HCT116 (cell line): Measurements from ENCODE around the gene SPOP. TPM values are rescaled to one million over a fixed set of nuclear protein-coding genes. Genes with fewer than 3 reads are reported as not detected.

ENCODE experiments used
- ATAC-seq: fragments of 200-7000 bp; cut with Tn5 transposase; 2 replicates; pipeline ENCODE4 v1.9.1; 2020; ENCODE audit warnings: mild to moderate bottlenecking, moderate library complexity
- BruUV-seq: library from RNA; stranded (reverse); fragments of 400-500 nt; replicated peaks from 2 replicates; lab custom pipeline; 2021; lab: Mats Ljungman, UMichigan
- CTCF ChIA-PET: fragments of 300-600 bp; sonication (Branson Sonifier 250); formaldehyde crosslinking; loops from one replicate; lab custom pipeline; 2021; ENCODE audit warnings: antibody characterized with exemption; lab: Charles Lee
- POLR2A ChIA-PET: fragments of 300-600, 350-600 bp; sonication (Branson Sonifier 250); formaldehyde crosslinking; loops from one replicate; lab custom pipeline; 2021; ENCODE audit warnings: antibody characterized with exemption; lab: Charles Lee
- RAD21 ChIA-PET, 2 experiments: fragments of 300-600 bp; sonication (Branson Sonifier 250); formaldehyde crosslinking; loops; one replicate each; lab custom pipeline; 2023; ENCODE audit warnings: low total read pairs in 2 of 2; ENCODE audit not compliant: uncharacterized antibody in 2 of 2, unreplicated experiment in 2 of 2, low non-redundant PET in 1 of 2; lab: Charles Lee
- DNase-seq: peaks from one replicate; pipeline ENCODE4 v3.0.0-alpha.2; 2010; ENCODE audit warnings: low read depth, low spot score
- H2AFZ ChIP-seq: fragments of 200-600 bp; shearing (Covaris generic), sonication (generic); 2 replicates; pipeline ENCODE4 v1.6.1; 2017; ENCODE audit warnings: low read depth, mixed run types, mixed read lengths, antibody characterized with exemption, low read length; ENCODE audit not compliant: poor library complexity, severe bottlenecking
- H3K27ac ChIP-seq: 2 replicates; pipeline ENCODE4 v1.5.1; 2012; ENCODE audit warnings: low read depth, low read length
- H3K27me3 ChIP-seq: fragments of 200-600 bp; sonication (generic); 2 replicates; pipeline ENCODE4 v1.6.1; 2016; ENCODE audit warnings: mixed run types, low read length, mixed read lengths; ENCODE audit not compliant: insufficient read depth
- H3K36me3 ChIP-seq, 2 experiments: fragments of 200-500 bp in 1 of 2; fragments of 200-600 bp in 1 of 2; sonication (Bioruptor generic) in 1 of 2; sonication (generic) in 1 of 2; 2 replicates each; pipeline versions ENCODE4 v1.5.1 to v1.6.1; 2014 to 2016; ENCODE audit warnings: low read length in 2 of 2, inconsistent platforms in 1 of 2, mixed read lengths in 1 of 2, mixed run types in 1 of 2; ENCODE audit not compliant: insufficient read depth in 2 of 2, control insufficient read depth in 1 of 2
- H3K4me1 ChIP-seq, 2 experiments: fragments of 200-600 bp in 1 of 2; sonication (generic) in 1 of 2; 2 replicates each; pipeline versions ENCODE4 v1.5.1 to v1.6.1; 2012 to 2017; ENCODE audit warnings: low read length in 2 of 2, inconsistent platforms in 1 of 2, mild to moderate bottlenecking in 1 of 2, mixed read lengths in 1 of 2, mixed run types in 1 of 2, moderate library complexity in 1 of 2; ENCODE audit not compliant: insufficient read depth in 2 of 2, control insufficient read depth in 1 of 2
- H3K4me2 ChIP-seq: fragments of 200-600 bp; sonication (generic); 2 replicates; pipeline ENCODE4 v1.6.1; 2017; ENCODE audit warnings: mixed run types, low read length, mixed read lengths
- H3K4me3 ChIP-seq, 2 experiments: fragments of 200-600 bp in 1 of 2; sonication (generic) in 1 of 2; replicated peaks in 1 of 2; 2 replicates each; pipeline ENCODE4 v1.5.1; 2011 to 2016; ENCODE audit warnings: low read length in 2 of 2, control low read depth in 1 of 2, low read depth in 1 of 2, mild to moderate bottlenecking in 1 of 2, mixed read lengths in 1 of 2, mixed run types in 1 of 2
- H3K79me2 ChIP-seq: fragments of 200-600 bp; sonication (generic); 2 replicates; pipeline ENCODE4 v1.6.1; 2017; ENCODE audit warnings: mild to moderate bottlenecking, mixed run types, low read length, moderate library complexity, mixed read lengths; ENCODE audit not compliant: insufficient read depth
- H3K9ac ChIP-seq: fragments of 200-600 bp; sonication (generic); 2 replicates; pipeline ENCODE4 v1.6.1; 2016; ENCODE audit warnings: low read length, mixed read lengths
- H3K9me2 ChIP-seq: fragments of 200-600 bp; sonication (generic), shearing (Covaris generic); 2 replicates; pipeline ENCODE4 v1.6.1; 2017; ENCODE audit warnings: mixed run types, mild to moderate bottlenecking, moderate library complexity; ENCODE audit not compliant: insufficient read depth
- H3K9me3 ChIP-seq, 2 experiments: fragments of 200-500 bp in 1 of 2; fragments of 200-600 bp in 1 of 2; sonication (Bioruptor generic) in 1 of 2; sonication (generic) in 1 of 2; 2 replicates each; pipeline ENCODE4 v1.6.1; 2014 to 2017; ENCODE audit warnings: low read length in 2 of 2, mixed read lengths in 2 of 2, inconsistent platforms in 1 of 2, low read depth in 1 of 2, mild to moderate bottlenecking in 1 of 2, mixed run types in 1 of 2, moderate library complexity in 1 of 2; ENCODE audit not compliant: control insufficient read depth in 1 of 2, insufficient read depth in 1 of 2
- H4K20me1 ChIP-seq: fragments of 200-600 bp; sonication (generic), shearing (Covaris generic); 2 replicates; pipeline ENCODE4 v1.6.1; 2017; ENCODE audit warnings: mixed run types, mild to moderate bottlenecking, moderate library complexity; ENCODE audit not compliant: insufficient read depth
- CBX3 ChIP-seq: IDR thresholded peaks from 2 replicates; pipeline ENCODE4 v1.6.1; 2012; ENCODE audit warnings: low read depth
- CTCF ChIP-seq, 3 experiments: fragments of 200-600 bp in 1 of 3; sonication (generic) in 1 of 3; IDR thresholded peaks in 2 of 3; conservative IDR thresholded peaks in 1 of 3; 2 replicates each; pipeline ENCODE4 v1.5.1; 2012 to 2017; ENCODE audit warnings: low read depth in 2 of 3, low read length in 2 of 3, antibody characterized with exemption in 1 of 3, borderline replicate concordance in 1 of 3, control low read depth in 1 of 3, mild to moderate bottlenecking in 1 of 3, mixed read lengths in 1 of 3, mixed run types in 1 of 3, moderate library complexity in 1 of 3; ENCODE audit not compliant: insufficient read depth in 1 of 3
- EGR1 ChIP-seq: IDR thresholded peaks from 2 replicates; pipeline ENCODE4 v1.6.1; 2012; ENCODE audit warnings: low read depth
- EZH2 ChIP-seq: fragments of 200-600 bp; sonication (generic); IDR thresholded peaks from 2 replicates; pipeline ENCODE4 v1.6.1; 2017; ENCODE audit warnings: antibody characterized with exemption, mixed run types
- FOSL1 ChIP-seq: IDR thresholded peaks from 2 replicates; pipeline ENCODE4 v1.6.1; 2012; ENCODE audit warnings: low read depth
- JUND ChIP-seq: IDR thresholded peaks from 2 replicates; pipeline ENCODE4 v1.6.1; 2012
- MAX ChIP-seq: IDR thresholded peaks from 2 replicates; pipeline ENCODE4 v1.6.1; 2012
- POLR2A ChIP-seq: IDR thresholded peaks from 2 replicates; pipeline ENCODE4 v1.7.0; 2011; ENCODE audit warnings: borderline replicate concordance; ENCODE audit not compliant: insufficient read depth, insufficient read length; ENCODE audit errors: extremely low read depth
- POLR2AphosphoS5 ChIP-seq: IDR thresholded peaks from 2 replicates; pipeline ENCODE4 v1.6.1; 2011; ENCODE audit warnings: mild to moderate bottlenecking, low read depth, low read length, moderate library complexity
- RAD21 ChIP-seq: IDR thresholded peaks from 2 replicates; pipeline ENCODE4 v1.6.1; 2012; ENCODE audit warnings: low read depth, mild to moderate bottlenecking
- REST ChIP-seq: IDR thresholded peaks from 2 replicates; pipeline ENCODE4 v1.6.1; 2012; ENCODE audit warnings: low read depth
- SIN3A ChIP-seq: IDR thresholded peaks from 2 replicates; pipeline ENCODE4 v1.6.1; 2012; ENCODE audit warnings: low read depth
- SP1 ChIP-seq: IDR thresholded peaks from 2 replicates; pipeline ENCODE4 v1.6.1; 2012; ENCODE audit warnings: low read depth
- SRF ChIP-seq: IDR thresholded peaks from 2 replicates; pipeline ENCODE4 v1.6.1; 2012; ENCODE audit warnings: low read depth
- TCF7L2 ChIP-seq: IDR thresholded peaks from 2 replicates; pipeline ENCODE4 v1.7.0; 2011; ENCODE audit warnings: borderline replicate concordance, inconsistent platforms; ENCODE audit not compliant: insufficient read depth, insufficient read length; ENCODE audit errors: extremely low read depth
- YY1 ChIP-seq: IDR thresholded peaks from 2 replicates; pipeline ENCODE4 v1.6.1; 2011; ENCODE audit warnings: low read length, low read depth, moderate library complexity, mild to moderate bottlenecking; ENCODE audit not compliant: insufficient replicate concordance; ENCODE audit errors: extremely low read depth
- ZBTB33 ChIP-seq: IDR thresholded peaks from 2 replicates; pipeline ENCODE4 v1.6.1; 2011; ENCODE audit warnings: mild to moderate bottlenecking, low read length, moderate library complexity; ENCODE audit not compliant: insufficient replicate concordance; ENCODE audit errors: extremely low read depth
- ZNF274 ChIP-seq: fragments of 200-500 bp; sonication (Bioruptor generic); IDR thresholded peaks from 2 replicates; pipeline ENCODE4 v1.6.1; 2014; ENCODE audit warnings: mild to moderate bottlenecking, low read depth, low read length, inconsistent platforms
- intact Hi-C: fragments of 100-400 bp; cut with micrococcal nuclease; formaldehyde crosslinking; loops from 2 replicates; pipeline ENCODE4 v1.10.0; 2022
- total RNA-seq: library from RNA; stranded (reverse); gene quantifications from one replicate; pipeline ENCODE4 v1.2.1, GENCODE V29; 2021; ENCODE audit not compliant: unreplicated experiment
- TF ChIP-seq, protein P1 (sequence below): IDR thresholded peaks from 2 replicates; pipeline ENCODE4 v1.6.1; 2012

Gene SPOP
- total RNA-seq, 1 experiment from 2014 or later: 85.1 TPM

DNA sequence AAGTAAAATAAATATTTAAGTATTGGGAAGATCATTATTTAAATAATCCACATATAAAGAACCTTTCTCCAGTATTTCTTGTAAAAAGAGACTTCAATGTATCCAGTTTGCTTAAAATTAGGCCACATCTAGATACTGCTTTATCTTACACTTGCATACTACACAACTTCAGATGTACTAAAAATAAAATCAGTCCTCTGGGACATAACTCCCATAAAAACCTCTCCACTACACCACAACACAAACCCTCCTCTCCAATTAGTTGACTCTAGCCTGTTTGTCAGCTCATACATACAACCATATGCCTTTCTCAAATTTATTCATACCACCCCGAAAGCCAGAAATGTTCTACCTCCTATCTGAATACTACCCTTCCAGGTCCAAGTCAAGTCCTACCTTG, 21.6 kb downstream of the SPOP start:
- Histone ChIP-seq H3K4me3 (no peak overlapping the region), H3K36me3 (no peaks in the 10 kb centered on the region), H2AFZ (no peak overlapping the region)
- intact Hi-C loops: no loop called here
- no TSS peak for BruUV-seq
- ATAC-seq: no peak
- CTCF ChIA-PET: no interaction called here
- TF ChIP-seq EZH2 (no peak), SIN3A (no peak), CBX3 (no peak), REST (no peak), JUND (no peak), YY1 (no peak), FOSL1 (no peak), POLR2AphosphoS5 (no peak), CTCF (IDR thresholded peaks at IDR 0.05 in 2 of 3, conservative IDR thresholded peaks at IDR 0.05 in 1 of 3; ENCODE audit: borderline replicate concordance in 1 of 3, insufficient read depth in 1 of 3, low read depth in 2 of 3, low read length in 2 of 3) (no peak), TCF7L2 (no peak), EGR1 (no peak), SP1 (no peak), MAX (no peak), SRF (no peak), ZBTB33 (no peak), ZNF274 (no peak), POLR2A (no peak), RAD21 (no peak)
- TF ChIP-seq, protein P1, sequence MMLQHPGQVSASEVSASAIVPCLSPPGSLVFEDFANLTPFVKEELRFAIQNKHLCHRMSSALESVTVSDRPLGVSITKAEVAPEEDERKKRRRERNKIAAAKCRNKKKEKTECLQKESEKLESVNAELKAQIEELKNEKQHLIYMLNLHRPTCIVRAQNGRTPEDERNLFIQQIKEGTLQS: no peak
- TF ChIP-seq, all 23 proteins: peak for 0
- Histone ChIP-seq H3K9me3 (no peaks in the 10 kb centered on the region), H3K4me2 (no peak overlapping the region), H3K9me2 (no peaks in the 10 kb centered on the region), H3K27ac (no peak overlapping the region), H3K27me3 (no peaks in the 10 kb centered on the region), H3K4me1 (no peaks in the 10 kb centered on the region), H4K20me1 (no peaks in the 10 kb centered on the region), H3K79me2 (peaks cover 85% of the 10 kb centered on the region), H3K9ac (no peak overlapping the region)
- no peak for DNase-seq
- POLR2A ChIA-PET: no interaction called here
- RAD21 ChIA-PET: no interaction called here
